ENCODE measurements around the gene INTU.

GRCh38 chr4:127771535-127772275 is 138.9 kb downstream of the INTU start:
- TF ChIP-seq, protein P1, sequence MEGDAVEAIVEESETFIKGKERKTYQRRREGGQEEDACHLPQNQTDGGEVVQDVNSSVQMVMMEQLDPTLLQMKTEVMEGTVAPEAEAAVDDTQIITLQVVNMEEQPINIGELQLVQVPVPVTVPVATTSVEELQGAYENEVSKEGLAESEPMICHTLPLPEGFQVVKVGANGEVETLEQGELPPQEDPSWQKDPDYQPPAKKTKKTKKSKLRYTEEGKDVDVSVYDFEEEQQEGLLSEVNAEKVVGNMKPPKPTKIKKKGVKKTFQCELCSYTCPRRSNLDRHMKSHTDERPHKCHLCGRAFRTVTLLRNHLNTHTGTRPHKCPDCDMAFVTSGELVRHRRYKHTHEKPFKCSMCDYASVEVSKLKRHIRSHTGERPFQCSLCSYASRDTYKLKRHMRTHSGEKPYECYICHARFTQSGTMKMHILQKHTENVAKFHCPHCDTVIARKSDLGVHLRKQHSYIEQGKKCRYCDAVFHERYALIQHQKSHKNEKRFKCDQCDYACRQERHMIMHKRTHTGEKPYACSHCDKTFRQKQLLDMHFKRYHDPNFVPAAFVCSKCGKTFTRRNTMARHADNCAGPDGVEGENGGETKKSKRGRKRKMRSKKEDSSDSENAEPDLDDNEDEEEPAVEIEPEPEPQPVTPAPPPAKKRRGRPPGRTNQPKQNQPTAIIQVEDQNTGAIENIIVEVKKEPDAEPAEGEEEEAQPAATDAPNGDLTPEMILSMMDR (IDR thresholded peaks at IDR 0.05), result no peak
- TF ChIP-seq POLR2A (IDR thresholded peaks at IDR 0.05), result no peak

Measured in right lobe of liver (tissue), 4 donors.